GM23338 (cell line): Measurements from ENCODE around the gene TOE1. TPM values are rescaled to one million over a fixed set of nuclear protein-coding genes. Genes with fewer than 3 reads are reported as not detected.

ENCODE experiments used
- ATAC-seq: fragments of 200-7000 bp; cut with Tn5 transposase; 3 replicates; pipeline ENCODE4 v1.9.1; 2020
- DNase-seq: peaks from one replicate; pipeline ENCODE4 v3.0.0-alpha.2; 2015; ENCODE audit warnings: low spot score
- H2AFZ ChIP-seq: fragments of 200-600 bp; sonication (generic); 2 replicates; pipeline ENCODE4 v1.8.0; 2016; ENCODE audit warnings: antibody characterized with exemption, mild to moderate bottlenecking, moderate library complexity
- H3F3A ChIP-seq: fragments of 200-600 bp; sonication (generic); replicated peaks from 2 replicates; pipeline ENCODE4 v1.8.0; 2017; ENCODE audit warnings: antibody characterized with exemption, mixed run types, low read depth
- H3K27ac ChIP-seq: fragments of 200-600 bp; sonication (generic); 2 replicates; pipeline ENCODE4 v1.6.1; 2016; ENCODE audit warnings: low read depth
- H3K27me3 ChIP-seq: fragments of 200-600 bp; sonication (generic); 2 replicates; pipeline ENCODE4 v1.8.0; 2016; ENCODE audit warnings: mild to moderate bottlenecking, mixed run types, moderate library complexity; ENCODE audit not compliant: insufficient read depth
- H3K36me3 ChIP-seq: fragments of 200-600 bp; sonication (generic); 2 replicates; pipeline ENCODE4 v1.8.0; 2016; ENCODE audit warnings: mild to moderate bottlenecking; ENCODE audit not compliant: insufficient read depth
- H3K4me1 ChIP-seq: fragments of 200-600 bp; sonication (generic); 2 replicates; pipeline ENCODE4 v1.8.0; 2016; ENCODE audit warnings: mild to moderate bottlenecking, moderate library complexity; ENCODE audit not compliant: insufficient read depth
- H3K4me2 ChIP-seq: fragments of 200-600 bp; sonication (generic); 2 replicates; pipeline ENCODE4 v1.7.1; 2017; ENCODE audit warnings: mixed run types
- H3K4me3 ChIP-seq: fragments of 200-600 bp; sonication (generic); 2 replicates; pipeline ENCODE4 v1.6.1; 2016; ENCODE audit warnings: mixed run types
- H3K79me2 ChIP-seq: fragments of 200-600 bp; sonication (generic); replicated peaks from 2 replicates; pipeline ENCODE4 v1.8.0; 2017; ENCODE audit warnings: mild to moderate bottlenecking; ENCODE audit not compliant: insufficient read depth
- H3K9me2 ChIP-seq: fragments of 200-600 bp; sonication (generic); 2 replicates; pipeline ENCODE4 v1.8.0; 2017; ENCODE audit not compliant: insufficient read depth
- H4K20me1 ChIP-seq: fragments of 200-600 bp; sonication (generic); replicated peaks from 2 replicates; pipeline ENCODE4 v1.8.0; 2017; ENCODE audit warnings: mild to moderate bottlenecking; ENCODE audit not compliant: insufficient read depth
- H3K27ac Mint-ChIP-seq: 2 replicates; pipeline ENCODE4 v1.8.0; 2020; ENCODE audit warnings: inconsistent platforms, mild to moderate bottlenecking, moderate library complexity, mixed read lengths
- H3K27me3 Mint-ChIP-seq: 3 replicates; pipeline ENCODE4 v1.8.0; 2022; ENCODE audit warnings: low read depth, mild to moderate bottlenecking, moderate library complexity, mixed read lengths, inconsistent platforms; ENCODE audit not compliant: insufficient read depth, poor library complexity
- H3K36me3 Mint-ChIP-seq: 3 replicates; pipeline ENCODE4 v1.8.0; 2021; ENCODE audit warnings: low read depth, mild to moderate bottlenecking, inconsistent platforms, moderate library complexity, mixed read lengths
- H3K4me1 Mint-ChIP-seq: 3 replicates; pipeline ENCODE4 v1.8.0; 2020; ENCODE audit warnings: mild to moderate bottlenecking, inconsistent platforms, mixed read lengths
- H3K4me3 Mint-ChIP-seq: 3 replicates; pipeline ENCODE4 v1.8.0; 2021; ENCODE audit warnings: moderate library complexity, mild to moderate bottlenecking, inconsistent platforms, mixed read lengths
- H3K9me3 Mint-ChIP-seq: 3 replicates; pipeline ENCODE4 v1.8.0; 2020; ENCODE audit warnings: moderate library complexity, mild to moderate bottlenecking, inconsistent platforms, mixed read lengths
- CREB1 ChIP-seq: fragments of 250-450 bp; sonication (Bioruptor Pico); IDR thresholded peaks from 2 replicates; pipeline ENCODE4 v1.5.0; 2020; ENCODE audit warnings: low read depth, mild to moderate bottlenecking, moderate library complexity
- ETS1 ChIP-seq: IDR thresholded peaks from 2 replicates; pipeline ENCODE4 v1.6.1; 2016; ENCODE audit warnings: antibody characterized with exemption
- EZH2 ChIP-seq: fragments of 200-600 bp; sonication (generic); IDR thresholded peaks from one replicate; pipeline ENCODE4 v1.8.0; 2017; ENCODE audit warnings: antibody characterized with exemption, mild to moderate bottlenecking, low read depth; ENCODE audit not compliant: unreplicated experiment
- EZH2phosphoT487 ChIP-seq: fragments of 200-600 bp; sonication (generic); IDR thresholded peaks from one replicate; pipeline ENCODE4 v1.8.1; 2018; ENCODE audit warnings: antibody characterized with exemption; ENCODE audit not compliant: unreplicated experiment
- NANOG ChIP-seq: IDR thresholded peaks from 2 replicates; pipeline ENCODE4 v1.6.1; 2016; ENCODE audit warnings: antibody characterized with exemption, borderline replicate concordance
- POLR2AphosphoS5 ChIP-seq: IDR thresholded peaks from 2 replicates; pipeline ENCODE4 v1.6.1; 2016; ENCODE audit warnings: antibody characterized with exemption, low read depth
- polyA plus RNA-seq: library from polyadenylated mRNA; unstranded; fragments of >200 nt; fragmentation: Nextera tagmentation; extraction: Ambion mirVana; gene quantifications from 2 replicates; pipeline ENCODE4 v1.2.1, GENCODE V29; 2016
- total RNA-seq: library from RNA; depleted of rRNA; stranded (reverse); fragments of >200 nt; shearing (Covaris generic); gene quantifications from 2 replicates; pipeline ENCODE4 v1.2.3, GENCODE V29; 2014
- TF ChIP-seq, protein P1 (sequence below): fragments of 250-450 bp; sonication (Bioruptor Pico); IDR thresholded peaks from 2 replicates; pipeline ENCODE4 v1.5.0; 2020; ENCODE audit warnings: mild to moderate bottlenecking, moderate library complexity

TOE1 gene
- total and polyA plus RNA-seq, 2 experiments from 2014 or later: 9.1 to 18.4 TPM

DNA sequence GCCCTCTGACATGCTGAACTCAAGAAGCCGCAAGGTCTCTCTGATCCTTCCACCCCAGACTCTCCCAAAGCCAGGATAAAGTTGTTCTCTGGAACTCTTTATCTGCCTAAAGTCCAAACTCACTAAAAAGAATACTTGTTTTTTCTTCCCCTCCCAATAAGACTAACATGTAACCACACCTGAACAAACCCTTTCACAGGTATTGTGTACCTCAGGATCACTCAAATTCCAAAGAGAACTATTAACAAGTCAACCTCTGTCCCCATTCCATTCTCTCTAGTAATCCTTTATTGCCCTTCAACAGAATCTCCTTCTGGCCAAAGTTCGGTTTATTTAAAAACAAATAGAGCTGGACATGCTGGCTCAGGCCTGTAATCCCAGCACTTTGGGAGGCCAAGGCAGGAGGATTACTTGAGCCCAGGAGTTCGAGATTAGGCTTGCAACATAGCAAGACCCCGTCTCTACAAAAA is 4.1 kb upstream of the TOE1 start:
- Histone ChIP-seq H3K4me1 (peaks cover 16% of the 10 kb centered on the region), H3K9me2 (no peaks in the 10 kb centered on the region), H3F3A (0 out of 2 replicates have a peak, but pooled peaks cover 7% of the 10 kb centered on the region), H4K20me1 (0 out of 2 replicates have a peak, but pooled peaks cover 9% of the 10 kb centered on the region), H3K36me3 (no peaks in the 10 kb centered on the region; the same call in none of the 2 replicates), H3K27ac (no peak overlapping the region), H3K27me3 (no peaks in the 10 kb centered on the region), H3K4me2 (no peak overlapping the region), H3K79me2 (peaks cover 31% of the 10 kb centered on the region), H2AFZ (no peak overlapping the region), H3K4me3 (no peak overlapping the region)
- TF ChIP-seq, protein P1, sequence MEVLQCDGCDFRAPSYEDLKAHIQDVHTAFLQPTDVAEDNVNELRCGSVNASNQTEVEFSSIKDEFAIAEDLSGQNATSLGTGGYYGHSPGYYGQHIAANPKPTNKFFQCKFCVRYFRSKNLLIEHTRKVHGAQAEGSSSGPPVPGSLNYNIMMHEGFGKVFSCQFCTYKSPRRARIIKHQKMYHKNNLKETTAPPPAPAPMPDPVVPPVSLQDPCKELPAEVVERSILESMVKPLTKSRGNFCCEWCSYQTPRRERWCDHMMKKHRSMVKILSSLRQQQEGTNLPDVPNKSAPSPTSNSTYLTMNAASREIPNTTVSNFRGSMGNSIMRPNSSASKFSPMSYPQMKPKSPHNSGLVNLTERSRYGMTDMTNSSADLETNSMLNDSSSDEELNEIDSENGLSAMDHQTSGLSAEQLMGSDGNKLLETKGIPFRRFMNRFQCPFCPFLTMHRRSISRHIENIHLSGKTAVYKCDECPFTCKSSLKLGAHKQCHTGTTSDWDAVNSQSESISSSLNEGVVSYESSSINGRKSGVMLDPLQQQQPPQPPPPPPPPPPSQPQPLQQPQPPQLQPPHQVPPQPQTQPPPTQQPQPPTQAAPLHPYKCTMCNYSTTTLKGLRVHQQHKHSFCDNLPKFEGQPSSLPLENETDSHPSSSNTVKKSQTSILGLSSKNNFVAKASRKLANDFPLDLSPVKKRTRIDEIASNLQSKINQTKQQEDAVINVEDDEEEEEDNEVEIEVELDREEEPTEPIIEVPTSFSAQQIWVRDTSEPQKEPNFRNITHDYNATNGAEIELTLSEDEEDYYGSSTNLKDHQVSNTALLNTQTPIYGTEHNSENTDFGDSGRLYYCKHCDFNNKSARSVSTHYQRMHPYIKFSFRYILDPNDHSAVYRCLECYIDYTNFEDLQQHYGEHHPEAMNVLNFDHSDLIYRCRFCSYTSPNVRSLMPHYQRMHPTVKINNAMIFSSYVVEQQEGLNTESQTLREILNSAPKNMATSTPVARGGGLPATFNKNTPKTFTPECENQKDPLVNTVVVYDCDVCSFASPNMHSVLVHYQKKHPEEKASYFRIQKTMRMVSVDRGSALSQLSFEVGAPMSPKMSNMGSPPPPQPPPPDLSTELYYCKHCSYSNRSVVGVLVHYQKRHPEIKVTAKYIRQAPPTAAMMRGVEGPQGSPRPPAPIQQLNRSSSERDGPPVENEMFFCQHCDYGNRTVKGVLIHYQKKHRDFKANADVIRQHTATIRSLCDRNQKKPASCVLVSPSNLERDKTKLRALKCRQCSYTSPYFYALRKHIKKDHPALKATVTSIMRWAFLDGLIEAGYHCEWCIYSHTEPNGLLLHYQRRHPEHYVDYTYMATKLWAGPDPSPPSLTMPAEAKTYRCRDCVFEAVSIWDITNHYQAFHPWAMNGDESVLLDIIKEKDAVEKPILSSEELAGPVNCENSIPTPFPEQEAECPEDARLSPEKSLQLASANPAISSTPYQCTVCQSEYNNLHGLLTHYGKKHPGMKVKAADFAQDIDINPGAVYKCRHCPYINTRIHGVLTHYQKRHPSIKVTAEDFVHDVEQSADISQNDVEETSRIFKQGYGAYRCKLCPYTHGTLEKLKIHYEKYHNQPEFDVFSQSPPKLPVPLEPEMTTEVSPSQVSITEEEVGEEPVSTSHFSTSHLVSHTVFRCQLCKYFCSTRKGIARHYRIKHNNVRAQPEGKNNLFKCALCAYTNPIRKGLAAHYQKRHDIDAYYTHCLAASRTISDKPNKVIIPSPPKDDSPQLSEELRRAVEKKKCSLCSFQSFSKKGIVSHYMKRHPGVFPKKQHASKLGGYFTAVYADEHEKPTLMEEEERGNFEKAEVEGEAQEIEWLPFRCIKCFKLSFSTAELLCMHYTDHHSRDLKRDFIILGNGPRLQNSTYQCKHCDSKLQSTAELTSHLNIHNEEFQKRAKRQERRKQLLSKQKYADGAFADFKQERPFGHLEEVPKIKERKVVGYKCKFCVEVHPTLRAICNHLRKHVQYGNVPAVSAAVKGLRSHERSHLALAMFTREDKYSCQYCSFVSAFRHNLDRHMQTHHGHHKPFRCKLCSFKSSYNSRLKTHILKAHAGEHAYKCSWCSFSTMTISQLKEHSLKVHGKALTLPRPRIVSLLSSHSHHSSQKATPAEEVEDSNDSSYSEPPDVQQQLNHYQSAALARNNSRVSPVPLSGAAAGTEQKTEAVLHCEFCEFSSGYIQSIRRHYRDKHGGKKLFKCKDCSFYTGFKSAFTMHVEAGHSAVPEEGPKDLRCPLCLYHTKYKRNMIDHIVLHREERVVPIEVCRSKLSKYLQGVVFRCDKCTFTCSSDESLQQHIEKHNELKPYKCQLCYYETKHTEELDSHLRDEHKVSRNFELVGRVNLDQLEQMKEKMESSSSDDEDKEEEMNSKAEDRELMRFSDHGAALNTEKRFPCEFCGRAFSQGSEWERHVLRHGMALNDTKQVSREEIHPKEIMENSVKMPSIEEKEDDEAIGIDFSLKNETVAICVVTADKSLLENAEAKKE (CRISPR knock-in tag): no peak
- TF ChIP-seq EZH2 (no peak), POLR2AphosphoS5 (no peak)
- Mint-ChIP-seq H3K9me3 (no peaks in the 10 kb centered on the region), H3K27ac (no peak overlapping the region), H3K4me3 (no peak overlapping the region; the same call in 2 of the 3 replicates), H3K27me3 (peaks cover 2% of the 10 kb centered on the region), H3K4me1 (peaks cover 36% of the 10 kb centered on the region), H3K36me3 (peaks cover 47% of the 10 kb centered on the region)
- DNase-seq: no peak
- ATAC-seq: no peak

GRCh38 chr1:45337630-45338325 is 2.2 kb upstream of the TOE1 start:
- no peak overlapping the region for H3K4me2 ChIP-seq
- peaks cover 53% of the 10 kb centered on the region for H3K36me3 Mint-ChIP-seq
- peaks cover 2% of the 10 kb centered on the region for H3K27me3 Mint-ChIP-seq
- H3K79me2 ChIP-seq: peaks cover 43% of the 10 kb centered on the region
- H3K27me3 ChIP-seq: no peaks in the 10 kb centered on the region
- no peaks in the 10 kb centered on the region for H3K9me3 Mint-ChIP-seq
- peak overlapping the region; percentile 99 for H3K4me3 Mint-ChIP-seq
- DNase-seq: no peak
- H3F3A ChIP-seq: 0 out of 2 replicates have a peak, but pooled peaks cover 11% of the 10 kb centered on the region
- H3K4me1 ChIP-seq: peaks cover 21% of the 10 kb centered on the region
- ATAC-seq: no peak
- no peak overlapping the region for H2AFZ ChIP-seq
- no peak overlapping the region for H3K4me3 ChIP-seq
- 0 out of 2 replicates have a peak overlapping the region, but pooled peaks have one; percentile 66 for H3K27ac ChIP-seq
- H3K9me2 ChIP-seq: no peaks in the 10 kb centered on the region
- H3K4me1 Mint-ChIP-seq: peaks cover 36% of the 10 kb centered on the region
- H3K27ac Mint-ChIP-seq: no peak overlapping the region; the same call in 1 of the 2 replicates
- 0 out of 2 replicates have a peak, but pooled peaks cover 9% of the 10 kb centered on the region for H4K20me1 ChIP-seq
- H3K36me3 ChIP-seq: no peaks in the 10 kb centered on the region; the same call in none of the 2 replicates
- no peak for TF ChIP-seq EZH2phosphoT487
- TF ChIP-seq NANOG: no peak
- no peak for TF ChIP-seq CREB1 (CRISPR knock-in tag)
- TF ChIP-seq EZH2: no peak
- no peak for TF ChIP-seq ETS1
